ENCODE results near the gene CMIP. TPM values are rescaled to one million over a fixed set of nuclear protein-coding genes. Genes with fewer than 3 reads are reported as not detected.

CMIP gene
- polyA plus RNA-seq, 1 donor, result 11.9 TPM

- DNase-seq (ENCODE audit: low read depth), result no peak
These were observed 212.6 kb downstream of the CMIP start for GRCh38 chr16:81657224-81657623.

GRCh38 chr16:81657781-81658180 lies 213.2 kb downstream of the CMIP start:
- DNase-seq (ENCODE audit: low read depth), result no peak

GRCh38 chr16:81658373-81658772 lies 213.8 kb downstream of the CMIP start:
- no peak for DNase-seq (ENCODE audit: low read depth)

GRCh38 chr16:81659249-81659648 lies 214.6 kb downstream of the CMIP start:
- no peak for DNase-seq (ENCODE audit: low read depth)

GRCh38 chr16:81661082-81661481 lies 216.5 kb downstream of the CMIP start:
- DNase-seq (ENCODE audit: low read depth), result no peak

GRCh38 chr16:81664153-81664552 lies 219.5 kb downstream of the CMIP start:
- no peak for DNase-seq (ENCODE audit: low read depth)

GRCh38 chr16:81665588-81665987 lies 221.0 kb downstream of the CMIP start:
- no peak for DNase-seq (ENCODE audit: low read depth)

GRCh38 chr16:81666113-81666512 lies 221.5 kb downstream of the CMIP start:
- DNase-seq (ENCODE audit: low read depth), result no peak

GRCh38 chr16:81668243-81669097 lies 223.9 kb downstream of the CMIP start:
- DNase-seq (ENCODE audit: low read depth), result no peak

- no peak for DNase-seq (ENCODE audit: low read depth)
These were observed 225.1 kb downstream of the CMIP start for GRCh38 chr16:81669473-81670350.

GRCh38 chr16:81671738-81672597 lies 227.4 kb downstream of the CMIP start:
- no peak for DNase-seq (ENCODE audit: low read depth)

GRCh38 chr16:81673432-81673831 lies 228.8 kb downstream of the CMIP start:
- no peak for DNase-seq (ENCODE audit: low read depth)

GRCh38 chr16:81675662-81676061 lies 231.1 kb downstream of the CMIP start:
- no peak for DNase-seq (ENCODE audit: low read depth)

- no peak for DNase-seq (ENCODE audit: low read depth)
These were observed 231.7 kb downstream of the CMIP start for GRCh38 chr16:81676066-81676882.

GRCh38 chr16:81676883-81677737 lies 232.5 kb downstream of the CMIP start:
- DNase-seq (ENCODE audit: low read depth), result no peak

GRCh38 chr16:81678326-81679095 lies 233.9 kb downstream of the CMIP start:
- DNase-seq (ENCODE audit: low read depth), result no peak

- DNase-seq (ENCODE audit: low read depth), result no peak
These were observed 235.3 kb downstream of the CMIP start for GRCh38 chr16:81679721-81680430.
